Liver (tissue), 9 donors: ENCODE measurements around the gene LRRC45. TPM values are rescaled to one million over a fixed set of nuclear protein-coding genes. Genes with fewer than 3 reads are reported as not detected.
A peak's percentile ranks its signal among the peaks of the same experiment; 100 is the strongest.

Experiments
- DNase-seq: peaks from one replicate; pipeline ENCODE4 v3.0.0-alpha.2; 2017; ENCODE audit warnings: low spot score
- H3K27ac ChIP-seq, 2 donors: one replicate each; pipeline ENCODE4 v1.7.0; 2013; ENCODE audit warnings: inconsistent platforms in 2 of 2, low read length in 2 of 2, control low read depth in 1 of 2, low read depth in 1 of 2, mild to moderate bottlenecking in 1 of 2
- H3K27me3 ChIP-seq, 4 donors: one replicate each; pipeline versions ENCODE4 v1.6.1 to v1.7.0; 2013; ENCODE audit warnings: low read length in 3 of 4, inconsistent platforms in 1 of 4, mild to moderate bottlenecking in 1 of 4, moderate library complexity in 1 of 4; ENCODE audit not compliant: control insufficient read depth in 4 of 4, insufficient read depth in 4 of 4
- H3K36me3 ChIP-seq, 4 donors: one replicate each; pipeline versions ENCODE4 v1.6.1 to v1.7.0; 2013; ENCODE audit warnings: low read length in 3 of 4, mild to moderate bottlenecking in 3 of 4, low read depth in 1 of 4, moderate library complexity in 1 of 4; ENCODE audit not compliant: control insufficient read depth in 4 of 4, insufficient read depth in 3 of 4
- H3K4me1 ChIP-seq, 4 donors: one replicate each; pipeline versions ENCODE4 v1.6.1 to v1.7.0; 2013; ENCODE audit warnings: low read length in 3 of 4, mild to moderate bottlenecking in 3 of 4, moderate library complexity in 1 of 4; ENCODE audit not compliant: control insufficient read depth in 4 of 4, insufficient read depth in 4 of 4
- H3K4me3 ChIP-seq, 3 donors: one replicate each; pipeline versions ENCODE4 v1.6.1 to v1.7.0; 2013; ENCODE audit warnings: low read length in 3 of 3, control low read depth in 1 of 3, low read depth in 1 of 3, mild to moderate bottlenecking in 1 of 3
- H3K9ac ChIP-seq, 2 donors: one replicate each; pipeline ENCODE4 v1.7.0; 2013; ENCODE audit warnings: low read length in 2 of 2, mild to moderate bottlenecking in 2 of 2, moderate library complexity in 2 of 2, control low read depth in 1 of 2, low read depth in 1 of 2
- H3K9me3 ChIP-seq, 4 donors: one replicate each; pipeline versions ENCODE4 v1.6.1 to v1.7.0; 2013; ENCODE audit warnings: low read length in 3 of 4; ENCODE audit not compliant: control insufficient read depth in 4 of 4
- EGR1 ChIP-seq, 2 donors: IDR thresholded peaks; 2 replicates each; pipeline ENCODE4 v1.6.1; 2016 to 2018; ENCODE audit warnings: antibody characterized with exemption in 2 of 2, low read depth in 2 of 2
- FOXA1 ChIP-seq: IDR thresholded peaks from 2 replicates; pipeline ENCODE4 v1.6.1; 2016; ENCODE audit warnings: antibody characterized with exemption
- FOXA2 ChIP-seq: IDR thresholded peaks from 2 replicates; pipeline ENCODE4 v1.6.1; 2016; ENCODE audit warnings: antibody characterized with exemption
- GABPA ChIP-seq, 2 donors: IDR thresholded peaks in 1 of 2; conservative IDR thresholded peaks in 1 of 2; 2 replicates each; pipeline ENCODE4 v1.6.1; 2016; ENCODE audit warnings: antibody characterized with exemption in 2 of 2, mild to moderate bottlenecking in 1 of 2, moderate library complexity in 1 of 2
- HNF4A ChIP-seq, 2 donors: conservative IDR thresholded peaks; 2 replicates each; pipeline ENCODE4 v1.6.1; 2016; ENCODE audit warnings: antibody characterized with exemption in 2 of 2, mild to moderate bottlenecking in 2 of 2
- JUND ChIP-seq, 2 donors: IDR thresholded peaks; 2 replicates each; pipeline ENCODE4 v1.6.1; 2016; ENCODE audit warnings: antibody characterized with exemption in 2 of 2
- NR2F2 ChIP-seq: IDR thresholded peaks from 2 replicates; pipeline ENCODE4 v1.6.1; 2016; ENCODE audit warnings: antibody characterized with exemption
- RAD21 ChIP-seq, 2 donors: IDR thresholded peaks; 2 replicates each; pipeline ENCODE4 v1.6.1; 2016; ENCODE audit warnings: antibody characterized with exemption in 2 of 2, mild to moderate bottlenecking in 2 of 2
- RXRA ChIP-seq, 2 donors: IDR thresholded peaks; 2 replicates each; pipeline ENCODE4 v1.6.1; 2017 to 2018; ENCODE audit warnings: antibody characterized with exemption in 2 of 2, mild to moderate bottlenecking in 1 of 2
- SP1 ChIP-seq: IDR thresholded peaks from 2 replicates; pipeline ENCODE4 v1.6.1; 2018; ENCODE audit warnings: antibody characterized with exemption, mild to moderate bottlenecking
- TAF1 ChIP-seq: conservative IDR thresholded peaks from 2 replicates; pipeline ENCODE4 v1.6.1; 2016; ENCODE audit warnings: antibody characterized with exemption, mild to moderate bottlenecking
- WGBS: extraction: QIAGEN DNeasy Blood & Tissue Kit; methylation state at CpG from one replicate; pipeline ENCODE4 v1.1.7; 2013; 5-methylcytosine and 5-hydroxymethylcytosine counted together
- polyA plus RNA-seq, 2 donors: library from polyadenylated mRNA; stranded (reverse) in 1 of 2; unstranded in 1 of 2; fragments of 200-250 nt in 1 of 2; fragments of >200 nt in 1 of 2; fragmentation: Nextera tagmentation in 1 of 2; extraction: Ambion mirVana in 1 of 2; gene quantifications; one replicate each; pipeline versions ENCODE4 v1.2.1 to v1.2.3, GENCODE V29; 2013 to 2015
- total RNA-seq, 2 donors: library from RNA; depleted of rRNA; stranded (reverse); fragments of >200 nt; gene quantifications; one replicate each; pipeline ENCODE4 v1.2.3, GENCODE V29; 2014
- TF ChIP-seq, protein P1 (sequence below): IDR thresholded peaks from 2 replicates; pipeline ENCODE4 v1.6.1; 2016; ENCODE audit warnings: antibody characterized with exemption, mild to moderate bottlenecking
- TF ChIP-seq, protein P2 (sequence below): fragments of 150-350 bp; IDR thresholded peaks from 2 replicates; pipeline ENCODE4 v1.5.1; 2017; ENCODE audit warnings: improper control_type of control experiment, low read depth, low read length; ENCODE audit not compliant: missing input control
- TF ChIP-seq, protein P3 (sequence below): IDR thresholded peaks from 2 replicates; pipeline ENCODE4 v1.6.1; 2016; ENCODE audit warnings: antibody characterized with exemption
- TF ChIP-seq, protein P4 (sequence below): IDR thresholded peaks from 2 replicates; pipeline ENCODE4 v1.6.1; 2016; ENCODE audit warnings: antibody characterized with exemption
- TF ChIP-seq, protein P5 (sequence below): IDR thresholded peaks from 2 replicates; pipeline ENCODE4 v1.6.1; 2016; ENCODE audit warnings: antibody characterized with exemption
- donor health status: healthy.
- donor health status: healthy.
- donor health status: healthy.
- donor health status: healthy.
- donor health status: healthy.

LRRC45 gene
- total RNA-seq (10 to 100 TPM in 1 of 2 donors, 1 to 10 TPM in 1; 7.2 to 14.1 TPM), polyA plus RNA-seq (1 to 10 TPM; 4.0 to 6.8 TPM)

DNA sequence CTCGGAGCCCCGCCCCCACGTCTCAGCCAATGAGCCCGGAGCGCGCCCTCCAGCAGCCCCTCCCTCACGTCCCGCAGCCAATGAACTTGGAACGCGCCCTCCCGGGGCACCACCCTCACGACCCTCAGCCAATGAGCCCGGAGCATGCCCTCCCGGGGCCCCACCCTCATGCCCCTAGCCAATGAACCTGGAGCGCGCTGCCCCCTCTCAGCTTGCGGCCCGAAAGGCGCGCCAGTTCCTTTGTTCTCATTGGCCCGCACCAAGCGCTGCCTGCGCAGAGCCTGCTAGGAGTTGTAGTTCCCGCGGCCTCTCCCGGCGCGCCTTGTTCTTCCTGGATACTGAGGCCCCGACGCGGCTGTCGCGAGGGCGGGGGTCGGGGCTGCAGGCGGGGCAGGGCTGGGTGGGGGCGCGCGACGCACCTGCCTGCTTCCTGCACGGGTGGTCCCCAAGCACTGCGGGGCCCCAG lies at the start of gene LRRC45:
LRRC45 (plus strand) TSS at position 325 of the 466 bp plus-strand sequence. CDS start 339 bp downstream, outside the sequence.
- Histone ChIP-seq H3K9ac (peak within 1 kb of the TSS; percentile 67 to 70), H3K4me1 (peaks cover 18 to 68% (median 44%) of the 10 kb centered on the region in 4 donors), H3K36me3 (no peaks in the 10 kb centered on the region), H3K4me3 (peak within 1 kb of the TSS; percentile 64 to 80 (median 67)), H3K27ac (peak within 1 kb of the TSS; percentile 60 to 61), H3K27me3 (no peaks in the 10 kb centered on the region), H3K9me3 (no peaks in the 10 kb centered on the region)
- under 1% methylated on average over 42 of the region's 42 CpGs for WGBS
- TF ChIP-seq, protein P1, sequence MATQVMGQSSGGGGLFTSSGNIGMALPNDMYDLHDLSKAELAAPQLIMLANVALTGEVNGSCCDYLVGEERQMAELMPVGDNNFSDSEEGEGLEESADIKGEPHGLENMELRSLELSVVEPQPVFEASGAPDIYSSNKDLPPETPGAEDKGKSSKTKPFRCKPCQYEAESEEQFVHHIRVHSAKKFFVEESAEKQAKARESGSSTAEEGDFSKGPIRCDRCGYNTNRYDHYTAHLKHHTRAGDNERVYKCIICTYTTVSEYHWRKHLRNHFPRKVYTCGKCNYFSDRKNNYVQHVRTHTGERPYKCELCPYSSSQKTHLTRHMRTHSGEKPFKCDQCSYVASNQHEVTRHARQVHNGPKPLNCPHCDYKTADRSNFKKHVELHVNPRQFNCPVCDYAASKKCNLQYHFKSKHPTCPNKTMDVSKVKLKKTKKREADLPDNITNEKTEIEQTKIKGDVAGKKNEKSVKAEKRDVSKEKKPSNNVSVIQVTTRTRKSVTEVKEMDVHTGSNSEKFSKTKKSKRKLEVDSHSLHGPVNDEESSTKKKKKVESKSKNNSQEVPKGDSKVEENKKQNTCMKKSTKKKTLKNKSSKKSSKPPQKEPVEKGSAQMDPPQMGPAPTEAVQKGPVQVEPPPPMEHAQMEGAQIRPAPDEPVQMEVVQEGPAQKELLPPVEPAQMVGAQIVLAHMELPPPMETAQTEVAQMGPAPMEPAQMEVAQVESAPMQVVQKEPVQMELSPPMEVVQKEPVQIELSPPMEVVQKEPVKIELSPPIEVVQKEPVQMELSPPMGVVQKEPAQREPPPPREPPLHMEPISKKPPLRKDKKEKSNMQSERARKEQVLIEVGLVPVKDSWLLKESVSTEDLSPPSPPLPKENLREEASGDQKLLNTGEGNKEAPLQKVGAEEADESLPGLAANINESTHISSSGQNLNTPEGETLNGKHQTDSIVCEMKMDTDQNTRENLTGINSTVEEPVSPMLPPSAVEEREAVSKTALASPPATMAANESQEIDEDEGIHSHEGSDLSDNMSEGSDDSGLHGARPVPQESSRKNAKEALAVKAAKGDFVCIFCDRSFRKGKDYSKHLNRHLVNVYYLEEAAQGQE, result no peak
- TF ChIP-seq EGR1 (IDR thresholded peaks at IDR 0.05; ENCODE audit: low read depth in 2 of 2) (peak in 1 of 2 donors; percentile 26), RAD21 (IDR thresholded peaks at IDR 0.05) (no peak), JUND (IDR thresholded peaks at IDR 0.05) (no peak), HNF4A (conservative IDR thresholded peaks at IDR 0.05) (peak in 1 of 2 donors; percentile 9), TAF1 (no peak), FOXA1 (peak; percentile 32), SP1 (peak; percentile 97), GABPA (IDR thresholded peaks at IDR 0.05 in 1 of 2, conservative IDR thresholded peaks at IDR 0.05 in 1 of 2) (peak in 1 of 2 donors; percentile 49), RXRA (IDR thresholded peaks at IDR 0.05) (peak; percentile 38 to 78), NR2F2 (peak; percentile 45), FOXA2 (no peak)
- TF ChIP-seq, protein P2, sequence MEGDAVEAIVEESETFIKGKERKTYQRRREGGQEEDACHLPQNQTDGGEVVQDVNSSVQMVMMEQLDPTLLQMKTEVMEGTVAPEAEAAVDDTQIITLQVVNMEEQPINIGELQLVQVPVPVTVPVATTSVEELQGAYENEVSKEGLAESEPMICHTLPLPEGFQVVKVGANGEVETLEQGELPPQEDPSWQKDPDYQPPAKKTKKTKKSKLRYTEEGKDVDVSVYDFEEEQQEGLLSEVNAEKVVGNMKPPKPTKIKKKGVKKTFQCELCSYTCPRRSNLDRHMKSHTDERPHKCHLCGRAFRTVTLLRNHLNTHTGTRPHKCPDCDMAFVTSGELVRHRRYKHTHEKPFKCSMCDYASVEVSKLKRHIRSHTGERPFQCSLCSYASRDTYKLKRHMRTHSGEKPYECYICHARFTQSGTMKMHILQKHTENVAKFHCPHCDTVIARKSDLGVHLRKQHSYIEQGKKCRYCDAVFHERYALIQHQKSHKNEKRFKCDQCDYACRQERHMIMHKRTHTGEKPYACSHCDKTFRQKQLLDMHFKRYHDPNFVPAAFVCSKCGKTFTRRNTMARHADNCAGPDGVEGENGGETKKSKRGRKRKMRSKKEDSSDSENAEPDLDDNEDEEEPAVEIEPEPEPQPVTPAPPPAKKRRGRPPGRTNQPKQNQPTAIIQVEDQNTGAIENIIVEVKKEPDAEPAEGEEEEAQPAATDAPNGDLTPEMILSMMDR, result no peak
- TF ChIP-seq, protein P3, sequence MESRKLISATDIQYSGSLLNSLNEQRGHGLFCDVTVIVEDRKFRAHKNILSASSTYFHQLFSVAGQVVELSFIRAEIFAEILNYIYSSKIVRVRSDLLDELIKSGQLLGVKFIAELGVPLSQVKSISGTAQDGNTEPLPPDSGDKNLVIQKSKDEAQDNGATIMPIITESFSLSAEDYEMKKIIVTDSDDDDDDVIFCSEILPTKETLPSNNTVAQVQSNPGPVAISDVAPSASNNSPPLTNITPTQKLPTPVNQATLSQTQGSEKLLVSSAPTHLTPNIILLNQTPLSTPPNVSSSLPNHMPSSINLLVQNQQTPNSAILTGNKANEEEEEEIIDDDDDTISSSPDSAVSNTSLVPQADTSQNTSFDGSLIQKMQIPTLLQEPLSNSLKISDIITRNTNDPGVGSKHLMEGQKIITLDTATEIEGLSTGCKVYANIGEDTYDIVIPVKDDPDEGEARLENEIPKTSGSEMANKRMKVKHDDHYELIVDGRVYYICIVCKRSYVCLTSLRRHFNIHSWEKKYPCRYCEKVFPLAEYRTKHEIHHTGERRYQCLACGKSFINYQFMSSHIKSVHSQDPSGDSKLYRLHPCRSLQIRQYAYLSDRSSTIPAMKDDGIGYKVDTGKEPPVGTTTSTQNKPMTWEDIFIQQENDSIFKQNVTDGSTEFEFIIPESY, result no peak
- TF ChIP-seq, protein P4, sequence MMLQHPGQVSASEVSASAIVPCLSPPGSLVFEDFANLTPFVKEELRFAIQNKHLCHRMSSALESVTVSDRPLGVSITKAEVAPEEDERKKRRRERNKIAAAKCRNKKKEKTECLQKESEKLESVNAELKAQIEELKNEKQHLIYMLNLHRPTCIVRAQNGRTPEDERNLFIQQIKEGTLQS, result no peak
- TF ChIP-seq, protein P5, sequence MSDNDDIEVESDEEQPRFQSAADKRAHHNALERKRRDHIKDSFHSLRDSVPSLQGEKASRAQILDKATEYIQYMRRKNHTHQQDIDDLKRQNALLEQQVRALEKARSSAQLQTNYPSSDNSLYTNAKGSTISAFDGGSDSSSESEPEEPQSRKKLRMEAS, result no peak
- peak; percentile 100 for DNase-seq
